Muscle layer of colon (tissue), 2 donors: Measurements from ENCODE around the gene GJC2.
A peak's percentile ranks its signal among the peaks of the same experiment; 100 is the strongest.

Experiments
- H3K27ac ChIP-seq: one replicate; pipeline ENCODE4 v1.7.0; 2013; ENCODE audit warnings: low read depth, mild to moderate bottlenecking, low read length, moderate library complexity
- H3K27me3 ChIP-seq, 2 donors: one replicate each; pipeline ENCODE4 v1.7.0; 2013; ENCODE audit warnings: low read length in 2 of 2, mild to moderate bottlenecking in 2 of 2; ENCODE audit not compliant: insufficient read depth in 2 of 2, control insufficient read depth in 1 of 2
- H3K36me3 ChIP-seq: one replicate; pipeline ENCODE4 v1.7.0; 2013; ENCODE audit warnings: mild to moderate bottlenecking, low read length; ENCODE audit not compliant: insufficient read depth
- H3K4me1 ChIP-seq: one replicate; pipeline ENCODE4 v1.7.0; 2013; ENCODE audit warnings: mild to moderate bottlenecking, low read length; ENCODE audit not compliant: insufficient read depth
- H3K4me3 ChIP-seq, 2 donors: one replicate each; pipeline ENCODE4 v1.7.0; 2013; ENCODE audit warnings: low read length in 2 of 2, low read depth in 1 of 2, mild to moderate bottlenecking in 1 of 2, moderate library complexity in 1 of 2
- H3K9ac ChIP-seq: one replicate; pipeline ENCODE4 v1.7.0; 2013; ENCODE audit warnings: low read length
- H3K9me3 ChIP-seq: one replicate; pipeline ENCODE4 v1.7.0; 2013; ENCODE audit warnings: mild to moderate bottlenecking, low read length
- donor health status: abdominal sarcoma.
- donor health status: Adenocarcinoma of cecum.

The GJC2 gene

GRCh38 chr1:228140724-228141225 lies 9.0 kb upstream of the GJC2 start:
- Histone ChIP-seq H3K4me3 (peak overlapping the region; percentile 61 to 73), H3K27me3 (no peaks in the 10 kb centered on the region), H3K9ac (peak overlapping the region; percentile 84), H3K27ac (peak overlapping the region; percentile 84), H3K4me1 (peaks cover 28% of the 10 kb centered on the region), H3K9me3 (no peaks in the 10 kb centered on the region), H3K36me3 (peaks cover 8% of the 10 kb centered on the region)

GRCh38 chr1:228141226-228142044 lies 8.3 kb upstream of the GJC2 start:
- H3K9me3 ChIP-seq = no peaks in the 10 kb centered on the region
- peaks cover 12% of the 10 kb centered on the region for H3K36me3 ChIP-seq
- peaks cover 28% of the 10 kb centered on the region for H3K4me1 ChIP-seq
- H3K9ac ChIP-seq = peak overlapping the region; percentile 84
- H3K27me3 ChIP-seq = no peaks in the 10 kb centered on the region
- H3K27ac ChIP-seq = peak overlapping the region; percentile 84
- H3K4me3 ChIP-seq = peak overlapping the region; percentile 61 to 73

DNA sequence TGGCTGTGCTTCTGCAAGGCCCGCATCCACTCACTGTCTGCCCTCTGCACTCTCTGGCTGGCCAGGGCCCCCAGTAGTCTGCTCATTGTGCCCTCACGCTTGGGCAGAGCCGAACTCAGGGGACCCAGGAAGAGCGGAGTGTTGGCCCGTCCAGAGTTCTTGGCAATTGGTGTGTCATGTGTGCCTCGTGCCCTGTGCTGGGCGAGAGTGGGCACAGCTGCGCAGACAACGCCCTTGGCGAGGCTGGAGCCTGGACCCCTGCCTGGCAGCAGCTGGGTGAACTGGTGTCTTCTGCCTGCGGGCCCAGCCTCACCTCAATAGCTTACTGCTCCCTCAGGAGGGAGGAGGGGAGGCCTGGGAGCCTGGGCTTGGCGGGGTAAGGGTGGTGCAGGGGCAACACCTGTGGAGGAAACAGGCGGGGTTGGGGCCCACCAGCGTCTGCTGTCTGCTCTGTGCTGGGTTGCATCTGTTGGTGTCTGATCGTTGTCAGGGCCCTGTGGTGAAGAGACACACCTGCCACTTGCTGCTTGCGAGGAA lies 7.5 kb upstream of the GJC2 start:
- Histone ChIP-seq H3K4me3 (peak overlapping the region in 1 of 2 donors; percentile 73), H3K9ac (no peak overlapping the region), H3K27me3 (no peaks in the 10 kb centered on the region), H3K9me3 (no peaks in the 10 kb centered on the region), H3K27ac (no peak overlapping the region), H3K36me3 (peaks cover 12% of the 10 kb centered on the region), H3K4me1 (peaks cover 28% of the 10 kb centered on the region)

DNA sequence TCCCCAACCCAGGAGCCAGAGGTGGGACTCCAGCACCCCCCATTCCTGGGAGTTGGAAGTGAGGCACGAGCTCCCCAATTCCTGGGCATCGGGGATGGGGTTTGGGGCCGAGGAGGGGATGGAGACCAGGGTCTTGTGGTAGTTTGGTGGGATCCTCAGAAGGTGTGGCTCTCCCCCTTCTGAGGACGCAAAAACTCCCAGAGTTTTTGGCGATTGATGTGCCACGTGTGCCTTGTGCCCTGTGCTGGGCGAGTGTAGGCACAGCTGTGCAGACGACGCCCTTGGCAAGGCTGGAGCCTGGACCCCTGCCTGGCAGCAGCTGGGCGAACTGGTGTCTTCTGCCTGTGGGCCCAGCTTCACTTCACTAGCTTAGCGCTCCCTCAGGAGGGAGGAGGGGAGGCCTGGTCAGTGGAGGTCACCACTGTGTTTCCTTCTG lies 7.0 kb upstream of the GJC2 start:
- Histone ChIP-seq H3K27ac (no peak overlapping the region), H3K27me3 (no peaks in the 10 kb centered on the region), H3K9me3 (no peaks in the 10 kb centered on the region), H3K36me3 (peaks cover 15% of the 10 kb centered on the region), H3K4me3 (no peak overlapping the region), H3K4me1 (peaks cover 28% of the 10 kb centered on the region), H3K9ac (no peak overlapping the region)

GRCh38 chr1:228143480-228144192 lies 6.1 kb upstream of the GJC2 start:
- Histone ChIP-seq H3K4me3 (no peak overlapping the region), H3K9ac (no peak overlapping the region), H3K27ac (no peak overlapping the region), H3K4me1 (peaks cover 35% of the 10 kb centered on the region), H3K9me3 (no peaks in the 10 kb centered on the region), H3K27me3 (no peaks in the 10 kb centered on the region), H3K36me3 (peaks cover 17% of the 10 kb centered on the region)

DNA sequence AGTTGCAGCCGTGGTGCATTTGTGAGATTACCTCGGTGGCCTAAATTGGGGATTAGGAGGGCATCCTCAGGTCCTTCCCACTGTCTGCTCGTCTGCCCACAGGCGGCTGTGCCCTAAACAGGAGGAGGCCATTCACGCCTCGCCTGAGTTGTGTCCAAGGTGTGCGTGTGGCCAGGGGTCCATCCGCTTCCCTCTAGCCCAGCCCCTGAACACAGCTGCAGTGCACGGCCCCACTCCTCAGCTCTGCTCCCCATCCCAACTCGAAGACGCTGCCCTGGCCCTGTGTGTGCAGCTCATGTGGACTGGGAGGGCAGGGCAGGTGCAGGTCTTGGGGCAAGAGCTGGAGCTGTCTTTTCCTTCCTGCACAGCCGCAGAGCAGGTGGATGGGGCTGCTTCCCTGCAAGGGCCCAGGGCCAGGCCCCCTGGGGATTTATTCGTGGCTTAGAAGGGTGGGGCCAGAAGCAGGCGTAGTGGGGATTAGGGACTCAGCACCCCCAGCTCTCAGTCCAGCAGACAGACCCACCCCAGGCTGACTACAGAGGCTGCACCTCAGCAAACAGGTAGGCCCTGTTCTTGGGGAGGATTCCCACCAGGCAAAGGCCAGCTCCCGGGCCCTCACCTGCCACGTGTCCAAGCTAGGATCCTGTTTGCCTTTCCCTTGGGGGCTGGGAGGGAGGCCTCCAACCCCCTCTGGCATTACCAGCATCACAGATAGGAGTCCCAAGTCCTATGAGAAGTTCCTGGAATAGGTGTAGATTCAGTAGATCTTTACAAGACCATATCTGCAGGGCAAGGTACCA lies 5.3 kb upstream of the GJC2 start:
- Histone ChIP-seq H3K27ac (no peak overlapping the region), H3K36me3 (peaks cover 17% of the 10 kb centered on the region), H3K27me3 (no peaks in the 10 kb centered on the region), H3K9me3 (no peaks in the 10 kb centered on the region), H3K4me3 (no peak overlapping the region), H3K4me1 (peaks cover 43% of the 10 kb centered on the region), H3K9ac (no peak overlapping the region)

DNA sequence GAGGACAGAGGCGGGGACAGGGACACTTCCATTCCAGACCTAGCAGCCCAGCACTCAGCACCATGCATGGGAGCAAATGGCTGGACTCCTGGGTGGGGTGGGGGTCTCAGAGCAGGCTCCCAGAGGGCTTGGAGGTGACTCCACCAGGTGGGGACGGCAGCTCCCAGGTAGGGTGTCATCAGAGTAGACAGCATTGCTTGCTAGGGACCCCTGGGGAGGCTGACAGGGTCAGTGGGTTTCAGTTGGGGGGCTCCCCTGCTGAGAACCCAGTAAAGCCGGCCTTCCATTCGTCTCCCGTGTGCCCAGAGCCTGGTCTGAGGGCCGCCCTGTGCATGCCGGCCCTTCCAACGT lies 4.8 kb upstream of the GJC2 start:
- no peaks in the 10 kb centered on the region for H3K27me3 ChIP-seq
- no peak overlapping the region for H3K27ac ChIP-seq
- H3K4me1 ChIP-seq = peaks cover 49% of the 10 kb centered on the region
- no peak overlapping the region for H3K4me3 ChIP-seq
- H3K36me3 ChIP-seq = peaks cover 17% of the 10 kb centered on the region
- no peak overlapping the region for H3K9ac ChIP-seq
- H3K9me3 ChIP-seq = no peaks in the 10 kb centered on the region

DNA sequence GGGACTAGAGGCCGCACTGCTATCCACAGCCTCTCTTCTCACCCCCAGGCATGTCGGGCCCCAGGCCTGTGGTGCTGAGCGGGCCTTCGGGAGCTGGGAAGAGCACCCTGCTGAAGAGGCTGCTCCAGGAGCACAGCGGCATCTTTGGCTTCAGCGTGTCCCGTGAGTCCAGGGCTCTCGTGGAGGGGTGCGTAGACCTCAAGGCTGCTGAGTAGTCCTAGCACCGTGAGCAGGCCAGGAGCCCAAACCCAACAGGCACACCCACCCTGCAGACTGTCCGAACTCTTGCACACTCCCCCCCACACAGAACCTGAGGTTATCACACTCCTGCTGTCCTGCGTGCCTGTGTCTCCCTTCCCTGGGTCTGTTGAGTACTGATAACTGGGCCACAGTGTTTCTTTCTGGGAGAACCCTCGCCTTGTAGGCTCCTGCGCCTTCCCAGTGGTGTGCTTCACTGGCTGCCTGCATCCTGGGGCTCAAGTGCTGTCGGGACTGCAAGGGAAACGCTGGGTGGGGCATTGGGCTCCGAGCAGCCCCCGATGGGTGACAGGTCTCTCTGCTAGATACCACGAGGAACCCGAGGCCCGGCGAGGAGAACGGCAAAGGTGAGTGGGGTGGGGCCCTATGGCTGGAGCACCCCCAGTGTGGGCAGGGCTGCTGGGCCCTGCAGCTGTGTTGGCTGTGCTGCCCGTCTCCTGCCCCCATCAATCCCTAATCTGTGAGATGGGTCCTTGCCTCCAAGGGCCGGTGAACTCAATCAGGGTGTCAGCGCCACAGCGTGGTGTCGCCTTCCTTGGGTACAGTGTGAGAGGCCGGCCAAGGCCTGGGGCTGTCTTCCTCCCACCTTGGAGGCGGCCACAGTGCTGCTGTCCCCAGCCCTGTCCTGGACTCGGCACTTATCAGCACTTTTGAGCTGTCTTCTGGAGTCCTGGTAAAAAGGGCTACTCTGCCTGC lies 4.0 kb upstream of the GJC2 start:
- H3K4me1 ChIP-seq = peaks cover 55% of the 10 kb centered on the region
- no peak overlapping the region for H3K9ac ChIP-seq
- H3K4me3 ChIP-seq = no peak overlapping the region
- H3K36me3 ChIP-seq = peaks cover 17% of the 10 kb centered on the region
- H3K27me3 ChIP-seq = no peaks in the 10 kb centered on the region
- no peaks in the 10 kb centered on the region for H3K9me3 ChIP-seq
- H3K27ac ChIP-seq = no peak overlapping the region

DNA sequence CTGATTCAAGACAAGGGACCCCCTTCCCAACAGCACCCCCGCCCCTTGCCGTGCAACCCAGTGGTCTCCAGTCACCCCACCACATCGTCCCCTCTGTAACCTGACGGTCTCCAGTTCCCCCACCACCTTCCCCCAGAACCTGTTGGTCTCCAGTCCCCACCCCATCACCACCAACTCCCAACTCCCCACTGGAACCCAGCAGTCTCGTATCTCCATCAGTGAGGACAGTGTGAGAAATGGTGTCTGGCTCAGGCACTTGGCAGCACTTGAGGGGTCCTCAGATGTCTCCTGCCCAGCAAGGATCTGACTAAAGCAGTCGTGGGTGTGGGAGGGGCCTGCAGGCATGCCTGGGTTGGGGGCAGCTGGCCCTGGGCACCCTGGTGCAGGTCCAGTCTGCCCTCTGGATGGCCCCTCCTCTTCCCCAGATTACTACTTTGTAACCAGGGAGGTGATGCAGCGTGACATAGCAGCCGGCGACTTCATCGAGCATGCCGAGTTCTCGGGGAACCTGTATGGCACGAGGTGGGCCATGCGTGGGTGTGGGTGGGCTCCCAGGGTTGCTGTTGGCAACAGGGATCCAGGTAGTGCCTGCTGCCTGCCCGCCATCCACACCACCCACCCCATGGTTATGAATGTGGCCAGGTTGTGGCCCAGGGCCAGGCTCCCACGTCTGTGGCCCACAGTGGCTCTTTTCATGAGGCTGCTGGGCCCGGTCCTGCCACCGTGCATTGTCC lies 3.1 kb upstream of the GJC2 start:
- H3K36me3 ChIP-seq = peaks cover 17% of the 10 kb centered on the region
- H3K27ac ChIP-seq = no peak overlapping the region
- no peak overlapping the region for H3K9ac ChIP-seq
- no peaks in the 10 kb centered on the region for H3K27me3 ChIP-seq
- peaks cover 55% of the 10 kb centered on the region for H3K4me1 ChIP-seq
- no peak overlapping the region for H3K4me3 ChIP-seq
- H3K9me3 ChIP-seq = no peaks in the 10 kb centered on the region

GRCh38 chr1:228147151-228147693 lies 2.5 kb upstream of the GJC2 start:
- Histone ChIP-seq H3K36me3 (peaks cover 12% of the 10 kb centered on the region), H3K27ac (no peak overlapping the region), H3K4me3 (no peak overlapping the region), H3K4me1 (peaks cover 55% of the 10 kb centered on the region), H3K9ac (no peak overlapping the region), H3K9me3 (no peaks in the 10 kb centered on the region), H3K27me3 (no peaks in the 10 kb centered on the region)
